Stimulated activated naive CD8-positive, alpha-beta T cell treated with anti-CD3 and anti-CD28 coated beads, Interleukin-15, amount 100 ng/mL, for 72 hours (primary cell): ENCODE data around the gene LCE3E.

Experiments used
- ATAC-seq: fragments of 150-1000 bp; cut with Tn5 transposase; 2 replicates; pipeline ENCODE4 v1.10.0; 2021; ENCODE audit warnings: mild to moderate bottlenecking, moderate library complexity
- DNase-seq, 2 donors: peaks; one replicate each; pipeline ENCODE4 v3.0.0; 2021 to 2022
- H3K27ac Mint-ChIP-seq, 2 donors: one replicate each; pipeline ENCODE4 v1.8.0; 2022; ENCODE audit warnings: mild to moderate bottlenecking in 2 of 2, mixed read lengths in 2 of 2, moderate library complexity in 2 of 2
- H3K27me3 Mint-ChIP-seq: one replicate; pipeline ENCODE4 v1.8.0; 2022; ENCODE audit warnings: mixed read lengths
- H3K4me1 Mint-ChIP-seq: one replicate; pipeline ENCODE4 v1.8.0; 2022; ENCODE audit warnings: mild to moderate bottlenecking, mixed read lengths
- H3K4me3 Mint-ChIP-seq, 2 donors: one replicate each; pipeline ENCODE4 v1.8.0; 2022; ENCODE audit warnings: mild to moderate bottlenecking in 2 of 2, mixed read lengths in 2 of 2, moderate library complexity in 1 of 2
- H3K9me3 Mint-ChIP-seq, 2 donors: one replicate each; pipeline ENCODE4 v1.8.0; 2022; ENCODE audit warnings: mixed read lengths in 2 of 2

Gene LCE3E

GRCh38 chr1:152535774-152536173 is 30.8 kb downstream of the LCE3E start:
- Mint-ChIP-seq H3K4me1 (no peaks in the 10 kb centered on the region), H3K9me3 (no peaks in the 10 kb centered on the region), H3K27ac (no peak overlapping the region), H3K27me3 (peaks cover 47% of the 10 kb centered on the region), H3K4me3 (no peak overlapping the region)
- ATAC-seq = no peak
- no peak for DNase-seq

- Mint-ChIP-seq H3K27me3 (peaks cover 55% of the 10 kb centered on the region), H3K4me3 (no peak overlapping the region), H3K27ac (no peak overlapping the region), H3K9me3 (peaks cover 0 to 8% of the 10 kb centered on the region in 2 donors), H3K4me1 (no peaks in the 10 kb centered on the region)
- peak; percentile 21 to 32 for DNase-seq
- ATAC-seq = no peak
Observed at GRCh38 chr1:152533327-152533938, 33.1 kb downstream of the LCE3E start.

- Mint-ChIP-seq H3K27ac (no peak overlapping the region), H3K27me3 (peaks cover 25% of the 10 kb centered on the region), H3K4me3 (no peak overlapping the region), H3K9me3 (peaks cover 0 to 8% of the 10 kb centered on the region in 2 donors), H3K4me1 (no peaks in the 10 kb centered on the region)
- ATAC-seq (no peak), DNase-seq (no peak)
Observed at GRCh38 chr1:152525080-152525641, 41.4 kb downstream of the LCE3E start.

- H3K4me1 Mint-ChIP-seq = no peaks in the 10 kb centered on the region
- DNase-seq (no peak), ATAC-seq (no peak)
- H3K9me3 Mint-ChIP-seq = no peaks in the 10 kb centered on the region
- H3K27me3 Mint-ChIP-seq = peaks cover 21% of the 10 kb centered on the region
- H3K4me3 Mint-ChIP-seq = no peak overlapping the region
- H3K27ac Mint-ChIP-seq = no peak overlapping the region
Observed at GRCh38 chr1:152520561-152521090, 46.0 kb downstream of the LCE3E start.

GRCh38 chr1:152519851-152520250 is 46.7 kb downstream of the LCE3E start:
- DNase-seq = no peak
- Mint-ChIP-seq H3K9me3 (no peaks in the 10 kb centered on the region), H3K4me3 (no peak overlapping the region), H3K4me1 (no peaks in the 10 kb centered on the region), H3K27ac (no peak overlapping the region), H3K27me3 (peaks cover 29% of the 10 kb centered on the region)
- ATAC-seq = no peak

GRCh38 chr1:152517237-152517811 is 49.3 kb downstream of the LCE3E start:
- no peak overlapping the region for H3K4me3 Mint-ChIP-seq
- DNase-seq = no peak

GRCh38 chr1:152516082-152516481 is 50.5 kb downstream of the LCE3E start:
- Mint-ChIP-seq H3K27me3 (peaks cover 65% of the 10 kb centered on the region), H3K27ac (no peak overlapping the region), H3K4me1 (no peaks in the 10 kb centered on the region), H3K4me3 (no peak overlapping the region), H3K9me3 (no peaks in the 10 kb centered on the region)
- ATAC-seq (no peak), DNase-seq (no peak)

More at GRCh38 chr1:152517237-152517811, 49.3 kb downstream of the LCE3E start:
- H3K9me3 Mint-ChIP-seq = no peaks in the 10 kb centered on the region
- H3K27me3 Mint-ChIP-seq = peaks cover 53% of the 10 kb centered on the region
- H3K4me1 Mint-ChIP-seq = no peaks in the 10 kb centered on the region
- ATAC-seq = no peak
- H3K27ac Mint-ChIP-seq = no peak overlapping the region
